Neural progenitor cell (in vitro differentiated cells): ENCODE measurements around the gene SAMD15.

ENCODE experiments used
- CTCF ChIP-seq: fragments of 200-600 bp; sonication (generic); IDR thresholded peaks from 2 replicates; pipeline ENCODE4 v1.5.1; 2017; ENCODE audit warnings: antibody characterized with exemption, mild to moderate bottlenecking
- EZH2 ChIP-seq: fragments of 200-600 bp; sonication (generic); IDR thresholded peaks from 2 replicates; pipeline ENCODE4 v1.6.1; 2017; ENCODE audit warnings: antibody characterized with exemption, mild to moderate bottlenecking, moderate library complexity
- EZH2phosphoT487 ChIP-seq: fragments of 200-600 bp; sonication (generic); IDR thresholded peaks from 2 replicates; pipeline ENCODE4 v1.6.1; 2017; ENCODE audit warnings: antibody characterized with exemption

GRCh38 chr14:77438596-77438995, 61.4 kb downstream of the SAMD15 start:
- no peak for TF ChIP-seq CTCF
- no peak for TF ChIP-seq EZH2
- TF ChIP-seq EZH2phosphoT487, result no peak
